ENCODE data around the gene MSANTD3. TPM values are rescaled to one million over a fixed set of nuclear protein-coding genes. Genes with fewer than 3 reads are reported as not detected.

The MSANTD3 gene
- total RNA-seq, 1 donor from 2014 or later = 30.7 TPM

- DNase-seq (ENCODE audit: low spot score) = no peak
- Mint-ChIP-seq H3K4me3 (ENCODE audit: unreplicated experiment) (no peak overlapping the region), H3K4me1 (ENCODE audit: unreplicated experiment) (peaks cover 26% of the 10 kb centered on the region), H3K27me3 (ENCODE audit: unreplicated experiment) (no peaks in the 10 kb centered on the region), H3K27ac (ENCODE audit: unreplicated experiment) (no peak overlapping the region), H3K36me3 (ENCODE audit: low read depth, unreplicated experiment) (peaks cover 13% of the 10 kb centered on the region), H3K9me3 (ENCODE audit: unreplicated experiment) (no peaks in the 10 kb centered on the region)
- TF ChIP-seq CTCF (IDR thresholded peaks at IDR 0.05; ENCODE audit: unreplicated experiment) = no peak
Measured at GRCh38 chr9:100445903-100446549, 19.1 kb downstream of the MSANTD3 start.

- H3K27ac Mint-ChIP-seq (ENCODE audit: unreplicated experiment) = peak overlapping the region; percentile 42
- no peak for DNase-seq (ENCODE audit: low spot score)
- no peaks in the 10 kb centered on the region for H3K27me3 Mint-ChIP-seq (ENCODE audit: unreplicated experiment)
- no peak for TF ChIP-seq CTCF (IDR thresholded peaks at IDR 0.05; ENCODE audit: unreplicated experiment)
- H3K36me3 Mint-ChIP-seq (ENCODE audit: low read depth, unreplicated experiment) = peaks cover 17% of the 10 kb centered on the region
- no peaks in the 10 kb centered on the region for H3K9me3 Mint-ChIP-seq (ENCODE audit: unreplicated experiment)
- H3K4me3 Mint-ChIP-seq (ENCODE audit: unreplicated experiment) = no peak overlapping the region
- H3K4me1 Mint-ChIP-seq (ENCODE audit: unreplicated experiment) = peaks cover 22% of the 10 kb centered on the region
Measured at GRCh38 chr9:100447041-100447440, 20.1 kb downstream of the MSANTD3 start.

- Mint-ChIP-seq H3K4me3 (ENCODE audit: unreplicated experiment) (no peak overlapping the region), H3K36me3 (ENCODE audit: low read depth, unreplicated experiment) (peaks cover 22% of the 10 kb centered on the region), H3K27me3 (ENCODE audit: unreplicated experiment) (no peaks in the 10 kb centered on the region), H3K4me1 (ENCODE audit: unreplicated experiment) (peaks cover 21% of the 10 kb centered on the region), H3K27ac (ENCODE audit: unreplicated experiment) (no peak overlapping the region), H3K9me3 (ENCODE audit: unreplicated experiment) (no peaks in the 10 kb centered on the region)
- TF ChIP-seq CTCF (IDR thresholded peaks at IDR 0.05; ENCODE audit: unreplicated experiment) = no peak
- no peak for DNase-seq (ENCODE audit: low spot score)
Measured at GRCh38 chr9:100448266-100448665, 21.3 kb downstream of the MSANTD3 start.

- Mint-ChIP-seq H3K4me1 (ENCODE audit: unreplicated experiment) (peaks cover 11% of the 10 kb centered on the region), H3K9me3 (ENCODE audit: unreplicated experiment) (no peaks in the 10 kb centered on the region), H3K27ac (ENCODE audit: unreplicated experiment) (no peak overlapping the region), H3K36me3 (ENCODE audit: low read depth, unreplicated experiment) (peaks cover 30% of the 10 kb centered on the region), H3K27me3 (ENCODE audit: unreplicated experiment) (no peaks in the 10 kb centered on the region), H3K4me3 (ENCODE audit: unreplicated experiment) (no peak overlapping the region)
- TF ChIP-seq CTCF (IDR thresholded peaks at IDR 0.05; ENCODE audit: unreplicated experiment) = no peak
- no peak for DNase-seq (ENCODE audit: low spot score)
Measured at GRCh38 chr9:100449420-100449819, 22.5 kb downstream of the MSANTD3 start.

- Mint-ChIP-seq H3K27ac (ENCODE audit: unreplicated experiment) (no peak overlapping the region), H3K9me3 (ENCODE audit: unreplicated experiment) (no peaks in the 10 kb centered on the region), H3K4me3 (ENCODE audit: unreplicated experiment) (no peak overlapping the region), H3K27me3 (ENCODE audit: unreplicated experiment) (no peaks in the 10 kb centered on the region), H3K4me1 (ENCODE audit: unreplicated experiment) (no peaks in the 10 kb centered on the region), H3K36me3 (ENCODE audit: low read depth, unreplicated experiment) (peaks cover 24% of the 10 kb centered on the region)
- no peak for TF ChIP-seq CTCF (IDR thresholded peaks at IDR 0.05; ENCODE audit: unreplicated experiment)
- no peak for DNase-seq (ENCODE audit: low spot score)
Measured at GRCh38 chr9:100452894-100453293, 26.0 kb downstream of the MSANTD3 start.
